ENCODE data around the gene MESD.
"Not testable (repeated sequence)": the region's sequence is repeated elsewhere in the genome, so short reads cannot be mapped to it uniquely, and the experiment has no call there.

Gene MESD

GRCh38 chr15:80969316-80969715, 20.3 kb downstream of the MESD start:
- Histone ChIP-seq H3K9me3 (no peaks in the 10 kb centered on the region), H3K27me3 (no peaks in the 10 kb centered on the region), H3K27ac (no peak overlapping the region), H3K36me3 (peaks cover 46% of the 10 kb centered on the region), H3K4me3 (ENCODE audit: low read depth in 1 of 2, low read length in 1 of 2) (no peak overlapping the region), H3K4me1 (ENCODE audit: control insufficient read depth in 1 of 2, insufficient read depth in 1 of 2, low read depth in 1 of 2, low read length in 1 of 2) (no peaks in the 10 kb centered on the region)
- TF ChIP-seq CTCF (IDR thresholded peaks at IDR 0.05) = no peak

- peaks cover 37% of the 10 kb centered on the region for H3K36me3 ChIP-seq
- no peak overlapping the region for H3K27ac ChIP-seq
- no peaks in the 10 kb centered on the region for H3K4me1 ChIP-seq (ENCODE audit: control insufficient read depth in 1 of 2, insufficient read depth in 1 of 2, low read depth in 1 of 2, low read length in 1 of 2)
- no peak for TF ChIP-seq CTCF (IDR thresholded peaks at IDR 0.05)
- no peak overlapping the region for H3K4me3 ChIP-seq (ENCODE audit: low read depth in 1 of 2, low read length in 1 of 2)
- no peaks in the 10 kb centered on the region for H3K9me3 ChIP-seq
- no peaks in the 10 kb centered on the region for H3K27me3 ChIP-seq
Observed at GRCh38 chr15:80967991-80968510, 21.6 kb downstream of the MESD start.

- Histone ChIP-seq H3K9me3 (no peaks in the 10 kb centered on the region), H3K27me3 (no peaks in the 10 kb centered on the region), H3K36me3 (peaks cover 33% of the 10 kb centered on the region), H3K4me1 (ENCODE audit: control insufficient read depth in 1 of 2, insufficient read depth in 1 of 2, low read depth in 1 of 2, low read length in 1 of 2) (no peaks in the 10 kb centered on the region), H3K4me3 (ENCODE audit: low read depth in 1 of 2, low read length in 1 of 2) (no peak overlapping the region), H3K27ac (no peak overlapping the region)
- no peak for TF ChIP-seq CTCF (IDR thresholded peaks at IDR 0.05)
Observed at GRCh38 chr15:80967451-80967850, 22.2 kb downstream of the MESD start.

GRCh38 chr15:80966431-80967197, 23.0 kb downstream of the MESD start:
- no peak for TF ChIP-seq CTCF (IDR thresholded peaks at IDR 0.05)
- Histone ChIP-seq H3K27me3 (no peaks in the 10 kb centered on the region), H3K9me3 (no peaks in the 10 kb centered on the region), H3K36me3 (peaks cover 28% of the 10 kb centered on the region), H3K27ac (no peak overlapping the region), H3K4me1 (ENCODE audit: control insufficient read depth in 1 of 2, insufficient read depth in 1 of 2, low read depth in 1 of 2, low read length in 1 of 2) (no peaks in the 10 kb centered on the region), H3K4me3 (ENCODE audit: low read depth in 1 of 2, low read length in 1 of 2) (no peak overlapping the region)

- not testable (repeated sequence) for H3K9me3 ChIP-seq
Observed at GRCh38 chr15:80965454-80965853, 24.2 kb downstream of the MESD start.

GRCh38 chr15:80958818-80959495, 30.7 kb downstream of the MESD start:
- H3K9me3 ChIP-seq = no peaks in the 10 kb centered on the region
- TF ChIP-seq CTCF (IDR thresholded peaks at IDR 0.05) = no peak

More at GRCh38 chr15:80965454-80965853, 24.2 kb downstream of the MESD start:
- H3K4me1 ChIP-seq (ENCODE audit: control insufficient read depth in 1 of 2, insufficient read depth in 1 of 2, low read depth in 1 of 2, low read length in 1 of 2); H3K27ac ChIP-seq; H3K4me3 ChIP-seq (ENCODE audit: low read depth in 1 of 2, low read length in 1 of 2); H3K27me3 ChIP-seq: not testable (repeated sequence)
- H3K36me3 ChIP-seq = peaks cover 28% of the 10 kb centered on the region

More at GRCh38 chr15:80958818-80959495, 30.7 kb downstream of the MESD start:
- Histone ChIP-seq H3K4me1 (ENCODE audit: control insufficient read depth in 1 of 2, insufficient read depth in 1 of 2, low read depth in 1 of 2, low read length in 1 of 2) (no peaks in the 10 kb centered on the region), H3K27ac (no peak overlapping the region), H3K27me3 (no peaks in the 10 kb centered on the region), H3K4me3 (ENCODE audit: low read depth in 1 of 2, low read length in 1 of 2) (no peak overlapping the region), H3K36me3 (peaks cover 28% of the 10 kb centered on the region)
